GM18873 (cell line): ENCODE results near the gene FAM151B.
"Not testable (repeated sequence)": the region's sequence is repeated elsewhere in the genome, so short reads cannot be mapped to it uniquely, and the experiment has no call there.

Experiments
- ATAC-seq: cut with Tn5 transposase; IDR thresholded peaks from one replicate; pipeline ENCODE4 v1.9.1; 2021; ENCODE audit warnings: mild to moderate bottlenecking, moderate library complexity, moderate number of reproducible peaks; ENCODE audit not compliant: unreplicated experiment, low FRiP score

The FAM151B gene

GRCh38 chr5:80487829-80488721 lies at the start of gene FAM151B:
Gene FAM151B (plus strand): TSS chr5:80488100. CDS start chr5:80488124, 24 bp downstream.
- peak; percentile 83 for ATAC-seq

- no peak for ATAC-seq
Measured at GRCh38 chr5:80438739-80439138, 49.2 kb upstream of the FAM151B start.

GRCh38 chr5:80439213-80439612 lies 48.7 kb upstream of the FAM151B start:
- ATAC-seq: no peak

GRCh38 chr5:80442742-80443141 lies 45.2 kb upstream of the FAM151B start:
- no peak for ATAC-seq

- ATAC-seq: no peak
Measured at GRCh38 chr5:80453366-80453765, 34.5 kb upstream of the FAM151B start.

- no peak for ATAC-seq
Measured at GRCh38 chr5:80463269-80463668, 24.6 kb upstream of the FAM151B start.

- no peak for ATAC-seq
Measured at GRCh38 chr5:80466669-80467485, 21.0 kb upstream of the FAM151B start.

GRCh38 chr5:80468131-80468530 lies 19.8 kb upstream of the FAM151B start:
- ATAC-seq: no peak

GRCh38 chr5:80470631-80471030 lies 17.3 kb upstream of the FAM151B start:
- ATAC-seq: not testable (repeated sequence)

- ATAC-seq: no peak
Measured at GRCh38 chr5:80474929-80475328, 13.0 kb upstream of the FAM151B start.

- ATAC-seq: no peak
Measured at GRCh38 chr5:80479713-80480112, 8.2 kb upstream of the FAM151B start.

- no peak for ATAC-seq
Measured at GRCh38 chr5:80480354-80480753, 7.5 kb upstream of the FAM151B start.

GRCh38 chr5:80481019-80481893 lies 6.6 kb upstream of the FAM151B start:
- ATAC-seq: no peak

GRCh38 chr5:80482578-80482977 lies 5.3 kb upstream of the FAM151B start:
- ATAC-seq: no peak

GRCh38 chr5:80483636-80484232 lies 4.2 kb upstream of the FAM151B start:
- ATAC-seq: no peak

- no peak for ATAC-seq
Measured at GRCh38 chr5:80487444-80487828, 464 bp upstream of the FAM151B start.

GRCh38 chr5:80491296-80491695 lies 3.4 kb downstream of the FAM151B start:
- ATAC-seq: no peak

GRCh38 chr5:80492741-80493140 lies 4.8 kb downstream of the FAM151B start:
- ATAC-seq: no peak

- ATAC-seq: not testable (repeated sequence)
Measured at GRCh38 chr5:80493443-80493842, 5.5 kb downstream of the FAM151B start.

GRCh38 chr5:80495891-80496290 lies 8.0 kb downstream of the FAM151B start:
- ATAC-seq: no peak
